RWPE2 (cell line): ENCODE data around the gene ASTN2.

ENCODE experiments used
- ATAC-seq: fragments of 200-7000 bp; cut with Tn5 transposase; 3 replicates; pipeline ENCODE4 v1.9.1; 2021; ENCODE audit warnings: low read depth
- DNase-seq: peaks from one replicate; pipeline ENCODE4 v3.0.0-alpha.2; 2020; ENCODE audit warnings: low spot score
- H3K27ac ChIP-seq: fragments of 450-650 bp; 2 replicates; pipeline ENCODE4 v1.5.1; 2017; ENCODE audit warnings: mild to moderate bottlenecking; ENCODE audit not compliant: poor library complexity, severe bottlenecking
- H3K27me3 ChIP-seq: fragments of 250-450 bp; sonication (Bioruptor Pico); 2 replicates; pipeline ENCODE4 v1.5.1; 2021; ENCODE audit warnings: mild to moderate bottlenecking, moderate library complexity; ENCODE audit not compliant: insufficient read depth, poor library complexity, severe bottlenecking
- H3K36me3 ChIP-seq: fragments of 250-450 bp; sonication (Bioruptor Pico); 2 replicates; pipeline ENCODE4 v1.5.1; 2020; ENCODE audit warnings: low read depth, mild to moderate bottlenecking, moderate library complexity
- H3K4me1 ChIP-seq: fragments of 250-450 bp; sonication (Bioruptor Pico); 2 replicates; pipeline ENCODE4 v1.5.1; 2021; ENCODE audit warnings: mild to moderate bottlenecking, moderate library complexity; ENCODE audit not compliant: insufficient read depth, poor library complexity, severe bottlenecking
- H3K4me3 ChIP-seq: fragments of 250-450 bp; sonication (Bioruptor Pico); 2 replicates; pipeline ENCODE4 v1.5.1; 2021; ENCODE audit warnings: mild to moderate bottlenecking, moderate library complexity; ENCODE audit not compliant: severe bottlenecking
- H3K9me3 ChIP-seq: fragments of 250-450 bp; sonication (Bioruptor Pico); 2 replicates; pipeline ENCODE4 v1.5.1; 2021; ENCODE audit warnings: mild to moderate bottlenecking, moderate library complexity; ENCODE audit not compliant: severe bottlenecking
- TF ChIP-seq, protein P1 (sequence below): fragments of 450-650 bp; IDR thresholded peaks from one replicate; pipeline ENCODE4 v1.5.1; 2017; ENCODE audit warnings: mild to moderate bottlenecking, moderate library complexity; ENCODE audit not compliant: poor library complexity, severe bottlenecking

Gene ASTN2

DNA sequence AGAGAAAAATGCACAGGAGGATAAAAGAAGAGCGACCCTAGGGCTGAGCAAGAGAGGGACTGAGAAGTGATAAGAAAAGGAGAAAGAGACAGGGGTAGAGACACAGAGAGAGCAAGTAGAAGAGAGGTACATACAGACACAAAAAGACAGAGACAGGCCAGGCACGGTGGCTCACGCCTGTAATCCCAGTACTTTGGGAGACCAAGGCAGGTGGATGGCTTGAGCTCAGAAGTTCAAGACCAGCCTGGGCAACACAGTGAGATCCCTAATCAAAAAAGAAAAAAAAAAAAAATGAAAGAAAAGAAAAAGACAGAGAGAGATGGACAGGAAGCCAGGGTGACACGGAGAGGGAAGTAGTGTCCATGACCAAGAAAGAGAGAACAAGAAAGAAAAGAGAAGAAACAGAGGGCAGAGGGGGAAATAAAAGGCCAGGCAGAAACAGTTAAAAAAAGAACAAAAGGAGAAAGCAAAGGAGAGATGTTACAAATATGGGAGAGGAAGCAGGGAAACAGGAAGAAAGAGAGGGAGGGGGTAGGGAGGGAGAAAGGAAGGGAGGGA lies 937.2 kb downstream of the ASTN2 start:
- Histone ChIP-seq H3K27ac (no peak overlapping the region), H3K27me3 (no peaks in the 10 kb centered on the region)
- TF ChIP-seq, protein P1, sequence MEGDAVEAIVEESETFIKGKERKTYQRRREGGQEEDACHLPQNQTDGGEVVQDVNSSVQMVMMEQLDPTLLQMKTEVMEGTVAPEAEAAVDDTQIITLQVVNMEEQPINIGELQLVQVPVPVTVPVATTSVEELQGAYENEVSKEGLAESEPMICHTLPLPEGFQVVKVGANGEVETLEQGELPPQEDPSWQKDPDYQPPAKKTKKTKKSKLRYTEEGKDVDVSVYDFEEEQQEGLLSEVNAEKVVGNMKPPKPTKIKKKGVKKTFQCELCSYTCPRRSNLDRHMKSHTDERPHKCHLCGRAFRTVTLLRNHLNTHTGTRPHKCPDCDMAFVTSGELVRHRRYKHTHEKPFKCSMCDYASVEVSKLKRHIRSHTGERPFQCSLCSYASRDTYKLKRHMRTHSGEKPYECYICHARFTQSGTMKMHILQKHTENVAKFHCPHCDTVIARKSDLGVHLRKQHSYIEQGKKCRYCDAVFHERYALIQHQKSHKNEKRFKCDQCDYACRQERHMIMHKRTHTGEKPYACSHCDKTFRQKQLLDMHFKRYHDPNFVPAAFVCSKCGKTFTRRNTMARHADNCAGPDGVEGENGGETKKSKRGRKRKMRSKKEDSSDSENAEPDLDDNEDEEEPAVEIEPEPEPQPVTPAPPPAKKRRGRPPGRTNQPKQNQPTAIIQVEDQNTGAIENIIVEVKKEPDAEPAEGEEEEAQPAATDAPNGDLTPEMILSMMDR: no peak

DNA sequence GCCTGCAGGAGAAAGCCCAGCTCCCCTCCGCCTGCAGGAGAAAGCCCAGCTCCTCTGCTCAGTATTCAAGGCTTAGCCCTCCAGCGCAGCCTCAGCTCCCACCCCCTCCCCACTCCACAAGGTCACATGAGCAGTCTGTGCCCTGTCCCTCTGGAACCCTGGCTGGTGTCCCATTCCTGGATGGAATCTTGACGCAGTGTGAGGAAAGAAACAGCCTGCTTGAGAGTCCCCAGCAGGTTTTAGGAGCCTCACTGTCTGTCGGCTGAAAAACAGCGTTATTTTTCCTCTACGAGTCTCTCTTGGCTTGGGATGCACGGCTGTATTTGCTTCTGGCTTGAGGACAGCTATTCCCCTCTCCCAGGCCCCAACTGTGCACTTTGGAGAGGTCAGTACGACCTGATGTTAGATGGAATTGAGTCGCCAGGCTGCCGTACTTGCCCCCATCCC lies 937.9 kb downstream of the ASTN2 start:
- TF ChIP-seq, protein P1: no peak
- no peak overlapping the region for H3K4me3 ChIP-seq
- no peaks in the 10 kb centered on the region for H3K27me3 ChIP-seq
- H3K9me3 ChIP-seq: no peaks in the 10 kb centered on the region
- H3K36me3 ChIP-seq: no peaks in the 10 kb centered on the region
- no peak for ATAC-seq
- DNase-seq: no peak
- H3K27ac ChIP-seq: no peak overlapping the region
- H3K4me1 ChIP-seq: no peaks in the 10 kb centered on the region

More for the DNA sequence above, 937.2 kb downstream of the ASTN2 start:
- DNase-seq: no peak
- H3K4me1 ChIP-seq: no peaks in the 10 kb centered on the region
- no peak overlapping the region for H3K4me3 ChIP-seq
- H3K36me3 ChIP-seq: no peaks in the 10 kb centered on the region
- no peak for ATAC-seq
- H3K9me3 ChIP-seq: no peaks in the 10 kb centered on the region

DNA sequence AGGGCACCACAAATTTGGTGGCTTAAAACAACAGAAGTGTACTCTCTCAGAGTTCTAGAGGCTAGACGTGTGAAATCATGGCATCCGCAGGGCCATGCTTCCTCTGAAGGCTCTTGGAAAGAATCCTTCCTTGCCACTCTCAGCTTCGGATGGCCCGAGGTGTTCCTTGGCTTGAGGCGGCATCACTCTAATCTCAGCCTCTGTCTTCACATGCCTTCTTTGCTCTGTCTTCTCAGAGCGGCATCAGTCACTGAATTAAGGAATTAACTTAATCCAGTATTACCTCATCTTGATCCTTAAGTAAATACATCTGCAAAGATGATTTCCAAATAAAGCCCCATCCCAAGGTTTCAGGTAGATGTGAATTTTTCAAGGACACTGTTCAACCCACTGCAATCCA lies 938.9 kb downstream of the ASTN2 start:
- TF ChIP-seq, protein P1: no peak
- no peak overlapping the region for H3K27ac ChIP-seq
- no peaks in the 10 kb centered on the region for H3K4me1 ChIP-seq
- no peaks in the 10 kb centered on the region for H3K36me3 ChIP-seq
- no peak for ATAC-seq
- no peak overlapping the region for H3K4me3 ChIP-seq
- H3K27me3 ChIP-seq: no peaks in the 10 kb centered on the region
- DNase-seq: no peak
- no peaks in the 10 kb centered on the region for H3K9me3 ChIP-seq

DNA sequence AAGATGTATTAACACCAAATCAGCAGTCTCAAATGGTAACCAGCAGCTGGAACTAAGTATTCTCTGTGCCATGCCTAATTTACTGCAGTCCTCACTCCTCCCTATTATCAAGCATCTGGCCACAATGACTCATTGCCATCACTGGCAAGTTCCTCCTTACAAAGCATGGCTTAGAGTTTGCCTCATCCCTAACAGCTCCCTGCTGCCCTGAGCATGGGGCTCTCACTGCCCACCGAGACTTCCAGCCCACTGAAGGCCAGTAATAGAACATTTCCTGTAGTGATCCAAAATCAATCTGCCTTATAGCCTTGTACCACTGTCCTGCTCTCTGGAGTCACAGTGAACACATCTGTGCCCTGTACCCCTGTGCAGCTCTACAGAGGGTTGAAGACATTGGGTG lies 939.7 kb downstream of the ASTN2 start:
- no peaks in the 10 kb centered on the region for H3K27me3 ChIP-seq
- no peak for ATAC-seq
- no peak overlapping the region for H3K4me3 ChIP-seq
- H3K9me3 ChIP-seq: peaks cover 2% of the 10 kb centered on the region
- H3K4me1 ChIP-seq: no peaks in the 10 kb centered on the region
- TF ChIP-seq, protein P1: no peak
- H3K36me3 ChIP-seq: no peaks in the 10 kb centered on the region
- no peak overlapping the region for H3K27ac ChIP-seq
- DNase-seq: no peak

DNA sequence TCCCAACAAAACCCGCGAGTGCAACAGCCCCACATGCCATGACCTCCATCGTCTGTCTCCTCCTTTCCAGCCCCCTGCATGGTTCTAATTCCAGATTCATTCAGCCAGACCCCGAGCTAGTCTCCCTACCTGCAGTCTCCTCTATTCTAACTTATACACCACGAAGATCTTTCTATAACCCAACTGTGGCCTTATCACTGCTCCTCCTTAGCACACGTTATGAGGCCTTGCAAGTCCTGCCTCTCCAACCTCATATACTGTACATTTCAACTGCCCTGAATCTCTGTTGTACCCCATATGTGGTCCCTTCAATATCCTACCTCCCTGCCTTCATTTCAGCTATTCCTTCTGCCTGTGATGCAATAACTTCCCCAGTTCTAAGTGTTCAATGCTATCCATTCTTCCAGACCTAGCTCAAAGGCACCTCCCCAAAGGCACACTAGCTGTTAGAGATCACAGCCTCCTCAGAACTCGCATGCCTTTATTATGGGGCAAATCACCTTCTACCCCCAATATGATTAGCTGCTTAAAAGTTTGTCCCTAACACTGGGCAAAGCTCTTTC lies 942.8 kb downstream of the ASTN2 start:
- H3K9me3 ChIP-seq: peaks cover 2% of the 10 kb centered on the region
- no peaks in the 10 kb centered on the region for H3K4me1 ChIP-seq
- TF ChIP-seq, protein P1: no peak
- no peak overlapping the region for H3K27ac ChIP-seq
- DNase-seq (no peak), ATAC-seq (no peak)
- H3K36me3 ChIP-seq: no peaks in the 10 kb centered on the region
- H3K27me3 ChIP-seq: no peaks in the 10 kb centered on the region
- no peak overlapping the region for H3K4me3 ChIP-seq
